CD4-positive, CD25-positive, alpha-beta regulatory T cell (primary cell): Measurements from ENCODE around the gene PHLDB3. TPM values are rescaled to one million over a fixed set of nuclear protein-coding genes. Genes with fewer than 3 reads are reported as not detected.

ENCODE experiments used
- ATAC-seq, 2 donors: fragments of 150-1000 bp; cut with Tn5 transposase; one replicate each; pipeline ENCODE4 v1.10.0; 2021; ENCODE audit warnings: low read depth in 2 of 2, moderate number of reproducible peaks in 2 of 2, moderate library complexity in 1 of 2
- DNase-seq, 3 donors: peaks; one replicate each; pipeline versions ENCODE4 v3.0.0 to v3.0.0-alpha.2; 2012 to 2022; ENCODE audit warnings: mixed read lengths in 1 of 3
- H3K27ac ChIP-seq: one replicate; pipeline ENCODE4 v1.7.0; 2013; ENCODE audit warnings: mild to moderate bottlenecking, low read length; ENCODE audit not compliant: insufficient read depth, poor library complexity, severe bottlenecking
- H3K27me3 ChIP-seq: one replicate; pipeline ENCODE4 v1.7.0; 2013; ENCODE audit warnings: low read length; ENCODE audit not compliant: control insufficient read depth, insufficient read depth
- H3K36me3 ChIP-seq: one replicate; pipeline ENCODE4 v1.7.0; 2013; ENCODE audit warnings: mild to moderate bottlenecking, low read length, moderate library complexity; ENCODE audit not compliant: control insufficient read depth, insufficient read depth
- H3K4me1 ChIP-seq: 2 replicates; pipeline ENCODE4 v1.7.0; 2013; ENCODE audit warnings: mild to moderate bottlenecking, low read length; ENCODE audit not compliant: insufficient read depth, control insufficient read depth, poor library complexity, severe bottlenecking
- H3K4me3 ChIP-seq: one replicate; pipeline ENCODE4 v1.7.0; 2013; ENCODE audit warnings: low read depth, mild to moderate bottlenecking, low read length, moderate library complexity
- H3K9me3 ChIP-seq, 2 experiments: 1 replicate in 1 of 2; 2 replicates in 1 of 2; pipeline ENCODE4 v1.7.0; 2013; ENCODE audit warnings: low read length in 2 of 2, mild to moderate bottlenecking in 1 of 2, moderate library complexity in 1 of 2; ENCODE audit not compliant: control insufficient read depth in 2 of 2
- H3K27ac Mint-ChIP-seq, 3 donors: one replicate each; pipeline ENCODE4 v1.8.0; 2020 to 2022; ENCODE audit warnings: mild to moderate bottlenecking in 3 of 3, mixed read lengths in 3 of 3, moderate library complexity in 2 of 3
- H3K27me3 Mint-ChIP-seq: one replicate; pipeline ENCODE4 v1.8.0; 2022; ENCODE audit warnings: mild to moderate bottlenecking, mixed read lengths
- H3K36me3 Mint-ChIP-seq: one replicate; pipeline ENCODE4 v1.8.0; 2020; ENCODE audit warnings: mixed read lengths
- H3K4me1 Mint-ChIP-seq, 4 donors: one replicate each; pipeline ENCODE4 v1.8.0; 2020 to 2022; ENCODE audit warnings: mixed read lengths in 4 of 4, mild to moderate bottlenecking in 1 of 4
- H3K4me3 Mint-ChIP-seq, 4 donors: one replicate each; pipeline ENCODE4 v1.8.0; 2020 to 2022; ENCODE audit warnings: mild to moderate bottlenecking in 4 of 4, mixed read lengths in 4 of 4, moderate library complexity in 3 of 4
- H3K9me3 Mint-ChIP-seq, 7 donors: one replicate each; pipeline ENCODE4 v1.8.0; 2020 to 2022; ENCODE audit warnings: mixed read lengths in 7 of 7, mild to moderate bottlenecking in 3 of 7, moderate library complexity in 2 of 7
- polyA plus RNA-seq, 4 donors: library from polyadenylated mRNA; unstranded; fragments of 300-500 nt; fragmentation: Illumina TruSeq; gene quantifications; one replicate each; pipeline ENCODE4 v1.2.3, GENCODE V29; 2021
- total RNA-seq: library from RNA; stranded (reverse); gene quantifications from one replicate; pipeline ENCODE4 v1.2.3, GENCODE V29; 2022

PHLDB3 gene
- total and polyA plus RNA-seq, 5 donors from 2014 or later: 1.5 to 64.1 (median 4.2) TPM

- Mint-ChIP-seq H3K36me3 (peaks cover 34% of the 10 kb centered on the region), H3K9me3 (no peaks in the 10 kb centered on the region), H3K4me1 (peaks cover 0 to 2% (median 0%) of the 10 kb centered on the region in 4 donors), H3K27ac (no peak overlapping the region), H3K4me3 (no peak overlapping the region), H3K27me3 (no peaks in the 10 kb centered on the region)
- Histone ChIP-seq H3K36me3 (peaks cover 59% of the 10 kb centered on the region), H3K27me3 (no peaks in the 10 kb centered on the region), H3K9me3 (no peaks in the 10 kb centered on the region), H3K27ac (no peak overlapping the region), H3K4me1 (no peaks in the 10 kb centered on the region), H3K4me3 (no peak overlapping the region)
- DNase-seq (no peak), ATAC-seq (no peak)
Observed at GRCh38 chr19:43546581-43546980, 42.0 kb upstream of the PHLDB3 start.

- Histone ChIP-seq H3K4me3 (no peak overlapping the region), H3K9me3 (no peaks in the 10 kb centered on the region), H3K36me3 (peaks cover 58% of the 10 kb centered on the region), H3K4me1 (no peaks in the 10 kb centered on the region), H3K27me3 (no peaks in the 10 kb centered on the region), H3K27ac (no peak overlapping the region)
- H3K27ac Mint-ChIP-seq: no peak overlapping the region
- H3K4me3 Mint-ChIP-seq: no peak overlapping the region
- peaks cover 35% of the 10 kb centered on the region for H3K36me3 Mint-ChIP-seq
- peaks cover 0 to 2% (median 0%) of the 10 kb centered on the region in 4 donors for H3K4me1 Mint-ChIP-seq
- ATAC-seq (no peak), DNase-seq (no peak)
- H3K27me3 Mint-ChIP-seq: no peaks in the 10 kb centered on the region
- H3K9me3 Mint-ChIP-seq: no peaks in the 10 kb centered on the region
Observed at GRCh38 chr19:43545981-43546380, 41.4 kb upstream of the PHLDB3 start.

- Mint-ChIP-seq H3K27ac (peak overlapping the region in 2 of 3 donors; percentile 80 to 82), H3K36me3 (peaks cover 35% of the 10 kb centered on the region), H3K27me3 (no peaks in the 10 kb centered on the region), H3K4me1 (no peaks in the 10 kb centered on the region), H3K4me3 (no peak overlapping the region), H3K9me3 (no peaks in the 10 kb centered on the region)
- no peaks in the 10 kb centered on the region for H3K9me3 ChIP-seq
- H3K36me3 ChIP-seq: peaks cover 55% of the 10 kb centered on the region
- H3K27me3 ChIP-seq: no peaks in the 10 kb centered on the region
- no peak overlapping the region for H3K27ac ChIP-seq
- H3K4me3 ChIP-seq: no peak overlapping the region
- ATAC-seq (no peak), DNase-seq (no peak)
- H3K4me1 ChIP-seq: no peaks in the 10 kb centered on the region
Observed at GRCh38 chr19:43545276-43545675, 40.7 kb upstream of the PHLDB3 start.

- peaks cover 0 to 3% (median 0%) of the 10 kb centered on the region in 7 donors for H3K9me3 Mint-ChIP-seq
- peaks cover 55% of the 10 kb centered on the region for H3K36me3 ChIP-seq
- H3K4me1 ChIP-seq: no peaks in the 10 kb centered on the region
- H3K27ac Mint-ChIP-seq: no peak overlapping the region
- no peak for DNase-seq
- H3K27me3 ChIP-seq: no peaks in the 10 kb centered on the region
- H3K4me3 ChIP-seq: no peak overlapping the region
- H3K36me3 Mint-ChIP-seq: peaks cover 39% of the 10 kb centered on the region
- H3K27me3 Mint-ChIP-seq: no peaks in the 10 kb centered on the region
- no peaks in the 10 kb centered on the region for H3K4me1 Mint-ChIP-seq
- H3K9me3 ChIP-seq: peaks cover 0 to 1% of the 10 kb centered on the region in 2 experiments
- H3K27ac ChIP-seq: no peak overlapping the region
- no peak overlapping the region for H3K4me3 Mint-ChIP-seq
- ATAC-seq: no peak
Observed at GRCh38 chr19:43544077-43544476, 39.5 kb upstream of the PHLDB3 start.

- Mint-ChIP-seq H3K36me3 (peaks cover 53% of the 10 kb centered on the region), H3K27me3 (no peaks in the 10 kb centered on the region), H3K27ac (no peak overlapping the region), H3K4me3 (no peak overlapping the region), H3K4me1 (peaks cover 0 to 4% (median 0%) of the 10 kb centered on the region in 4 donors), H3K9me3 (peaks cover 0 to 9% (median 0%) of the 10 kb centered on the region in 7 donors)
- Histone ChIP-seq H3K4me1 (no peaks in the 10 kb centered on the region), H3K27ac (no peak overlapping the region), H3K4me3 (no peak overlapping the region), H3K27me3 (no peaks in the 10 kb centered on the region), H3K9me3 (peaks cover 7 to 9% of the 10 kb centered on the region in 2 experiments), H3K36me3 (peaks cover 66% of the 10 kb centered on the region)
- DNase-seq (no peak), ATAC-seq (no peak)
Observed at GRCh38 chr19:43541920-43542650, 37.5 kb upstream of the PHLDB3 start.

GRCh38 chr19:43540381-43540780, 35.8 kb upstream of the PHLDB3 start:
- Histone ChIP-seq H3K36me3 (peaks cover 60% of the 10 kb centered on the region), H3K4me3 (no peak overlapping the region), H3K27ac (no peak overlapping the region), H3K4me1 (no peaks in the 10 kb centered on the region), H3K27me3 (no peaks in the 10 kb centered on the region), H3K9me3 (peaks cover 7 to 9% of the 10 kb centered on the region in 2 experiments)
- ATAC-seq (no peak), DNase-seq (no peak)
- Mint-ChIP-seq H3K4me1 (peaks cover 0 to 4% (median 3%) of the 10 kb centered on the region in 4 donors), H3K4me3 (no peak overlapping the region), H3K27me3 (no peaks in the 10 kb centered on the region), H3K36me3 (peaks cover 54% of the 10 kb centered on the region), H3K9me3 (peaks cover 0 to 9% (median 0%) of the 10 kb centered on the region in 7 donors), H3K27ac (no peak overlapping the region)

GRCh38 chr19:43538922-43539321, 34.4 kb upstream of the PHLDB3 start:
- Histone ChIP-seq H3K9me3 (peaks cover 7 to 9% of the 10 kb centered on the region in 2 experiments), H3K27me3 (no peaks in the 10 kb centered on the region), H3K4me3 (no peak overlapping the region), H3K4me1 (peaks cover 1% of the 10 kb centered on the region), H3K36me3 (peaks cover 51% of the 10 kb centered on the region), H3K27ac (no peak overlapping the region)
- Mint-ChIP-seq H3K36me3 (peaks cover 47% of the 10 kb centered on the region), H3K27ac (no peak overlapping the region), H3K4me3 (no peak overlapping the region), H3K9me3 (peaks cover 0 to 9% (median 0%) of the 10 kb centered on the region in 7 donors), H3K4me1 (peaks cover 0 to 8% (median 5%) of the 10 kb centered on the region in 4 donors), H3K27me3 (peaks cover under 1% of the 10 kb centered on the region)
- DNase-seq (no peak), ATAC-seq (no peak)
